B cell (primary cell): ENCODE data around the gene MEG3.

Experiments
- CTCF ChIP-seq: fragments of 200-600 bp; IDR thresholded peaks from one replicate; pipeline ENCODE4 v1.8.0; 2022; ENCODE audit warnings: antibody characterized with exemption, mild to moderate bottlenecking
- EZH2 ChIP-seq: IDR thresholded peaks from 2 replicates; pipeline ENCODE4 v1.6.1; 2012; ENCODE audit warnings: borderline replicate concordance, low read depth, mild to moderate bottlenecking, moderate library complexity, low read length; ENCODE audit not compliant: insufficient read depth, poor library complexity, severe bottlenecking

- TF ChIP-seq CTCF (no peak), EZH2 (no peak)
Measured at GRCh38 chr14:100880271-100881101, 54.6 kb downstream of the MEG3 start.
